Fibroblast of lung (primary cell): Measurements from ENCODE around the gene BLZF1. TPM values are rescaled to one million over a fixed set of nuclear protein-coding genes. Genes with fewer than 3 reads are reported as not detected.
A peak's percentile ranks its signal among the peaks of the same experiment; 100 is the strongest.

Source experiments
- DNase-seq, 2 donors: peaks; one replicate each; pipeline versions ENCODE4 v3.0.0 to v3.0.0-alpha.2; 2010; ENCODE audit warnings: low read depth in 2 of 2
- H2AFZ ChIP-seq: 2 replicates; pipeline ENCODE4 v1.5.1; 2012; ENCODE audit warnings: low read length, control low read depth, inconsistent platforms
- H3K27ac ChIP-seq: 2 replicates; pipeline ENCODE4 v1.5.1; 2011; ENCODE audit warnings: low read length, control low read depth; ENCODE audit not compliant: insufficient read depth
- H3K27me3 ChIP-seq: 2 replicates; pipeline ENCODE4 v1.5.1; 2011; ENCODE audit warnings: mild to moderate bottlenecking, low read length; ENCODE audit not compliant: control insufficient read depth, insufficient read depth
- H3K36me3 ChIP-seq: 2 replicates; pipeline ENCODE4 v1.5.1; 2011; ENCODE audit warnings: low read length; ENCODE audit not compliant: control insufficient read depth, insufficient read depth
- H3K4me1 ChIP-seq: 2 replicates; pipeline ENCODE4 v1.5.1; 2011; ENCODE audit warnings: low read length; ENCODE audit not compliant: control insufficient read depth, insufficient read depth; ENCODE audit errors: extremely low read depth
- H3K4me2 ChIP-seq: 2 replicates; pipeline ENCODE4 v1.5.1; 2011; ENCODE audit warnings: low read length, control low read depth; ENCODE audit not compliant: insufficient read depth; ENCODE audit errors: extremely low read depth
- H3K4me3 ChIP-seq, 4 experiments: fragments of 200-600 bp in 1 of 4; sonication (generic) in 1 of 4; replicated peaks in 1 of 4; 2 replicates each; pipeline ENCODE4 v1.5.1; 2011 to 2016; ENCODE audit warnings: low read length in 4 of 4, low read depth in 3 of 4, mild to moderate bottlenecking in 3 of 4, control low read depth in 2 of 4, inconsistent platforms in 1 of 4, mixed read lengths in 1 of 4; ENCODE audit not compliant: insufficient read depth in 1 of 4; ENCODE audit errors: control extremely low read depth in 1 of 4
- H3K79me2 ChIP-seq: 2 replicates; pipeline ENCODE4 v1.5.1; 2012; ENCODE audit warnings: mild to moderate bottlenecking, low read length, inconsistent platforms; ENCODE audit not compliant: control insufficient read depth, insufficient read depth
- H3K9ac ChIP-seq: 2 replicates; pipeline ENCODE4 v1.5.1; 2011; ENCODE audit warnings: mild to moderate bottlenecking, low read length, control low read depth; ENCODE audit not compliant: insufficient read depth
- H3K9me3 ChIP-seq: 2 replicates; pipeline ENCODE4 v1.5.1; 2012; ENCODE audit warnings: low read depth, low read length; ENCODE audit not compliant: control insufficient read depth, insufficient read depth
- H4K20me1 ChIP-seq: 2 replicates; pipeline ENCODE4 v1.5.1; 2011; ENCODE audit warnings: low read length; ENCODE audit not compliant: control insufficient read depth, insufficient read depth; ENCODE audit errors: extremely low read depth
- EZH2 ChIP-seq: IDR thresholded peaks from 2 replicates; pipeline ENCODE4 v1.5.1; 2012; ENCODE audit warnings: low read length, control low read depth, mild to moderate bottlenecking; ENCODE audit errors: missing control alignments
- polyA plus RNA-seq, 2 donors: library from polyadenylated mRNA; depleted of rRNA in 1 of 2; stranded (reverse) in 1 of 2; unstranded in 1 of 2; fragments of >200 nt; gene quantifications; 2 replicates each; pipeline ENCODE4 v1.2.1, GENCODE V29; 2011 to 2012; ENCODE audit warnings: missing spikeins in 1 of 2
- total RNA-seq: library from RNA; depleted of rRNA; stranded (reverse); fragments of >200 nt; gene quantifications from 2 replicates; pipeline ENCODE4 v1.2.1, GENCODE V29; 2014
- TF ChIP-seq, protein P1 (sequence below), 2 donors: IDR thresholded peaks in 1 of 2; conservative IDR thresholded peaks in 1 of 2; 1 replicate in 1 of 2; 2 replicates in 1 of 2; pipeline ENCODE4 v1.5.1; 2011 to 2012; ENCODE audit warnings: low read length in 2 of 2, control low read depth in 1 of 2, inconsistent platforms in 1 of 2, low read depth in 1 of 2, mild to moderate bottlenecking in 1 of 2

The BLZF1 gene
- total and polyA plus RNA-seq, 2 donors (not counting 1 experiment from before 2014, with no cell fraction given) = 27.1 to 28.0 TPM

DNA sequence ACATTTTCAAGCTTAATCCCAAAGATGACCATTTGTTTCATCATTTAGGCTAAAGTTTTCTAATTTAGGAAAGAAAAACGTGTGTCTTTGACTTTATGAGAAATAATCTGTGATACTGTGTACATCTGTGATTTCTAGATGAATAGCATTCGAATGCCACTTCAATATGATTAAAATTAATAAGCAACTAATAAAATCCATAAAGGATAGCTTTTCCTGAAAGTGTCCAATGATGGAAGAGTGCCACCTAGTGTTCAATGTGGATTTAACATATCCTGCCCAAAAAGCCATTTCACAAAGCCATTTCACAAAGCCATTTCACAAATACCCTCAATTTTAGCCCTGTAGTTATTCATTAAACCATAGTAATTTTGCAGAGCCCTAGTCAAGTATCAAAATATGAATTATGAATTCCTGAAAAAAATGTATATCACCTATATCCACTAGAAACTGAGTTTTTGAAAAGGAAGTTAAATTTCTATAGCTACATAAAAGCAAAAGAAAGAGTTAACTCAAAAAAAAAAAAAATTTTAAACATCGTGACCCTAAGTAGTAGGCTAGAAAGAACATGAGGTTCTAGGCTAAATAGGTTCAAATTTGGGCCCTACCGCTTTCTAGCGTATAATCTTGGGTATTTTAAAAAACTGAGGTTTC is 19.5 kb upstream of the BLZF1 start:
- H3K27me3 ChIP-seq = no peaks in the 10 kb centered on the region
- H2AFZ ChIP-seq = no peak overlapping the region
- no peak overlapping the region for H3K4me3 ChIP-seq
- H3K4me1 ChIP-seq = no peaks in the 10 kb centered on the region
- no peaks in the 10 kb centered on the region for H3K79me2 ChIP-seq
- no peaks in the 10 kb centered on the region for H4K20me1 ChIP-seq
- H3K27ac ChIP-seq = no peak overlapping the region
- no peaks in the 10 kb centered on the region for H3K9me3 ChIP-seq
- DNase-seq = peak; percentile 27 to 79
- H3K4me2 ChIP-seq = no peak overlapping the region
- TF ChIP-seq EZH2 = no peak
- TF ChIP-seq, protein P1, sequence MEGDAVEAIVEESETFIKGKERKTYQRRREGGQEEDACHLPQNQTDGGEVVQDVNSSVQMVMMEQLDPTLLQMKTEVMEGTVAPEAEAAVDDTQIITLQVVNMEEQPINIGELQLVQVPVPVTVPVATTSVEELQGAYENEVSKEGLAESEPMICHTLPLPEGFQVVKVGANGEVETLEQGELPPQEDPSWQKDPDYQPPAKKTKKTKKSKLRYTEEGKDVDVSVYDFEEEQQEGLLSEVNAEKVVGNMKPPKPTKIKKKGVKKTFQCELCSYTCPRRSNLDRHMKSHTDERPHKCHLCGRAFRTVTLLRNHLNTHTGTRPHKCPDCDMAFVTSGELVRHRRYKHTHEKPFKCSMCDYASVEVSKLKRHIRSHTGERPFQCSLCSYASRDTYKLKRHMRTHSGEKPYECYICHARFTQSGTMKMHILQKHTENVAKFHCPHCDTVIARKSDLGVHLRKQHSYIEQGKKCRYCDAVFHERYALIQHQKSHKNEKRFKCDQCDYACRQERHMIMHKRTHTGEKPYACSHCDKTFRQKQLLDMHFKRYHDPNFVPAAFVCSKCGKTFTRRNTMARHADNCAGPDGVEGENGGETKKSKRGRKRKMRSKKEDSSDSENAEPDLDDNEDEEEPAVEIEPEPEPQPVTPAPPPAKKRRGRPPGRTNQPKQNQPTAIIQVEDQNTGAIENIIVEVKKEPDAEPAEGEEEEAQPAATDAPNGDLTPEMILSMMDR (conservative IDR thresholded peaks at IDR 0.05 in 1 of 2, IDR thresholded peaks at IDR 0.05 in 1 of 2; ENCODE audit: low read depth in 1 of 2, low read length in 2 of 2) = peak; percentile 58 to 65
- no peak overlapping the region for H3K9ac ChIP-seq
- no peaks in the 10 kb centered on the region for H3K36me3 ChIP-seq

DNA sequence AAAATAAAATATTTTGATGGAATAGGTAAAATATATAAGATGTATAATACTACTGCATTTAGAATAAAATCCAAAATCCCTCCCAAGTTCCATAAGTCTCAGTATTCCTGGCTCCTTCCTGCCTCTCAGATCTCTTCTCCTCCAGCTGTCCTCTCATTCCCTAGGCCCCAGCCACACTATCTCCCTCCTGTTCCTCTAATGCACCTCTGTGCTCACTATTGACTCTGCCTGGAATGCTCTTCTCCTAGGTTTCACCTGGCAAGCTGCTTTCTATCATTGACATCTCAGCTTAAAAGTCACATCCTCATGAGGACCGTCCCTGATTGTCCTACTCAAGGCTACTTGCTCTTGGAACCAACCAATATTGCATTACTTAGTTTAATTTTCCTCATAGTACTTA is 7.6 kb upstream of the BLZF1 start:
- Histone ChIP-seq H3K9ac (no peak overlapping the region), H3K27me3 (no peaks in the 10 kb centered on the region), H3K4me2 (no peak overlapping the region), H3K79me2 (peaks cover 2% of the 10 kb centered on the region), H3K27ac (no peak overlapping the region), H4K20me1 (no peaks in the 10 kb centered on the region), H2AFZ (no peak overlapping the region), H3K4me1 (peaks cover 4% of the 10 kb centered on the region), H3K4me3 (no peak overlapping the region), H3K9me3 (no peaks in the 10 kb centered on the region), H3K36me3 (no peaks in the 10 kb centered on the region)
- DNase-seq = no peak
- TF ChIP-seq, protein P1 (conservative IDR thresholded peaks at IDR 0.05 in 1 of 2, IDR thresholded peaks at IDR 0.05 in 1 of 2; ENCODE audit: low read depth in 1 of 2, low read length in 2 of 2) = no peak
- TF ChIP-seq EZH2 = no peak

DNA sequence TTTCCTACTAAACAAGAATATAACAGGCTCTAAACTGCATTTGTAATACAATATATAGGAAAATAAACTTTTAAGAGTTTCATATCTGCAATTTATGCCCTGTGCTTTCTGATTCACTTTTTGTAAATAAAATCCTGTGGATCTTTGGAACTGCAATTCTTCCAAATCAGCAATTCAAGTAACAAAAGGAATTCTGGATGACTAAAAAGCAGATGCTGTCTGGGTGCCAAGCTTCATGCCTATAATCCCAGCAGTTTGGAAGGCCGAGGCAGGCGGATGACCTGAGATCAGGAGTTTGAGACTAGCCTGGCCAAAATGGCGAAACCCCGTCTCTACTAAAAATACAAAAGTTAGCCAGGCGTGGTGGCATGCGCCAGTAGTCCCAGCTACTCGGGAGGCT is 6.7 kb upstream of the BLZF1 start:
- Histone ChIP-seq H3K4me2 (no peak overlapping the region), H3K27ac (no peak overlapping the region), H3K4me1 (peaks cover 4% of the 10 kb centered on the region), H4K20me1 (no peaks in the 10 kb centered on the region), H3K4me3 (no peak overlapping the region), H3K27me3 (no peaks in the 10 kb centered on the region), H3K9ac (no peak overlapping the region), H2AFZ (no peak overlapping the region), H3K79me2 (peaks cover 2% of the 10 kb centered on the region), H3K9me3 (no peaks in the 10 kb centered on the region), H3K36me3 (no peaks in the 10 kb centered on the region)
- TF ChIP-seq EZH2 = no peak
- TF ChIP-seq, protein P1 (conservative IDR thresholded peaks at IDR 0.05 in 1 of 2, IDR thresholded peaks at IDR 0.05 in 1 of 2; ENCODE audit: low read depth in 1 of 2, low read length in 2 of 2) = no peak
- DNase-seq = peak; percentile 26 to 71
